NCI-H2196 treated with DMSO at 0.1 percent for 48 hours (cell line): Measurements from ENCODE around the gene FBXO33.

Experiments
- DNase-seq: peaks from one replicate; lab custom pipeline; 2025; ENCODE audit not compliant: unreplicated experiment; lab: John Stamatoyannopoulos, UW

FBXO33 gene, protein sequence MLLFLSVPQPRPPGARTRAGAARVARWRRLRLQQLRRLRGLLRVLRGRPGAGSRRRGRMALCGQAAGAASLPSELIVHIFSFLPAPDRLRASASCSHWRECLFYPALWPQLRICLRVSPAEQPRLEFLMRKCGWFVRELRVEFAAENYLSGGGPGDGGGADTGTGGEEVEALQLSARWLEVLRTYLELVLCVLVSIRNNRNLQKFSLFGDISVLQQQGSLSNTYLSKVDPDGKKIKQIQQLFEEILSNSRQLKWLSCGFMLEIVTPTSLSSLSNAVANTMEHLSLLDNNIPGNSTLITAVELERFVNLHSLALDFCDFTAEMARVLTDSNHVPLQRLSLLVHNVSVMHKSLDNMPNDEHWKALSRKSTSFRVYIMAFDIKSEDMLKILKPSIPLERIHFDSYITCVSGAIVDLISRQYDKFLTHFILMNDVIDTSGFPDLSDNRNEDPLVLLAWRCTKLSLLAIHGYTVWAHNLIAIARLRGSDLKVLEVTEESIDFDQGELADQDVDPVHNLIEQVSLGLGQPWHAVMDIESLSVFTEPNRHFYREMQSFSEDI

DNA sequence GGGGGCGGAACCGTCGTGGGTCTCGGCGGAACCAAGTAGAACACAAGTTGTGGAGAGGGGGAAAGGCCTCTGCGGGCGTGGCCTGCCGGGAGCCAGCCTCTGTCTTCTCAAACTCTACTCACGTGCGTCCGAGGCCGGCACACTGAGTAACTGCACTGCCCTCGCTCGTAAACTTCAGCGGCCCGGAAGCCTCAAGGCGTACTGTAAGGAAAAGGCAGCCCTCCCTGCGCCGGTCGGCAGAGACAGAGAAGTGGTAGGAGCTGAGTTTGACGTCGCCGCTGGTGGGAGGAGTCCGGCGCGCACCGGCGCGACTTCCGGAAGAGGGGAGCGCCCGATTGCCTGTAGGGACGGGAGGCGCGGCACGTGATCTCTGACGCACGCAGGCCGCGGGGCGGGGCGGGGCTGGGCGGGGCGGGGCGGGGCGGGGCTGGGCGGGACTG, at the start of gene FBXO33:
TSS of gene FBXO33 (minus strand) at position 255 of the 440 bp plus-strand sequence. CDS start 271 bp downstream, outside the sequence.
- peak; percentile 92 for DNase-seq

DNA sequence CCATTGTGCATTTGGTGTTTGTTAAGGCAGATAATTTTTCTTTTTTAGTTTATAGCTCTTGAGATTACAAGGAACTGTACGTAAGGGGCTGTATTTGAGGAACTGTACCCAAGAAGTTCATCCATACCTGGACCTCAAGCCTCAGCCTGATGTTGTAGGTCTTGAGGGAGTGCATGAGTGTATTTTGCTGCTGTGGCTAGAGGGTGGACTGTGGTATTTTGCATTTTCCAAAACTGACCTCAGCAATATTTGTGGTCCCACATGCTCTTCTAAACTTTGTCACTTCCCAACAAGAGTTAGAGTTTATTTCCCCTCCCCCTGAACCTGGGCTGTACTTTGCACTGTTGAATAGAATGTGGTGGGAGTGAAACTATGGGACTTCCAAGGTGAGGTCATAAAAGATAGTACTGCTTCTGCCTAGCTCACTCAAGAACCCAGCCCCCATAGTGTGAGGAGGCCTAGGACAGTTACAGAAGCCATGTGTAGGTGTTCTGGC, 42.2 kb upstream of the FBXO33 start:
- no peak for DNase-seq

DNA sequence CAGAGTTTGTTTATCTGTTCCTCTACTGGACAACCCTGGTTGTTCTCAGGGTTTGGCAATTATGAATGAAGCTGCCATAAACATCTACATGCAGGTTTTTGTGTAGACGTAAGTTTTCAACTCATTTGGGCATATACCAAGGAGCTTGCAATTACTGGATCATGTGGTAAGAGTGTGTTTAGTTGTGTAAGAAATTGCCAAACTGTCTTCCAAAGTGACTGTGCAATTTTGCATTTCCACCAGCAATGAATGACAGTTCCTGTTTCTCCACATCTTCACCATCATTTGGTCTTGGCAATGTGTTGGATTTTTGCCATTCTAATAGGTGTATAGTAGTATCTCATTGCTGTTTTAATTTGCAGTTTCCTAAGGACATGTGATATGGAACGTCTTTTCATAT, 39.8 kb upstream of the FBXO33 start:
- DNase-seq = no peak

DNA sequence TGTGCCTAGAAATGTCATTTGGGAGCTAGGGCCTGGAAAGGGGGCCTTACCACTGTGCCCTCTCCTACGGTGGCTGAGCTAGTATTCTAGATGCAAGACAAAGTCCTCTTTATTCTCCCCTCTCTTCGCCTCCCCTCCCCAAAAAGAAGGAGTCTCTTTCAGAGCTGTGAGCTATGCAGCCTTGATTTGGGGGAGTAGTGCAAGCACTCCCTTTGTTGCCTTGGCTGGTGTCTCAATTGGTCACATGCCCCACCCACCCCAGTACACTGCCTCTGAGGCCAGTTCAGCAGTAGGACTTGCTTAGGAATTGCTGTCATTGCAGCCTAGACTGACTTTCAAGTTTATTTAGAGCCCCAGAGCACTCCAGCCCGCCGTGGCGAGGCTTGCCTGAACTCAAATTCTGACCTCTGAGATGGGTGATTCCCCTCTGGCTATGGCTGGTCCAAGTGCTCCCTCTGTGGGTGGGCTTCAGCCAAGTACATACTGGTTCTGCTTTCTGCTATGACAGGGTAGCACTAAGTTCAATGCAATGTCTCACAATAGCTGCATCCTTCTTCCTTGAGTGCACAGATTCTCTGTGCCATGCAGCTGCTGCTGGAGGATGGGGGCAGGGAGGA, 37.0 kb upstream of the FBXO33 start:
- DNase-seq = no peak

DNA sequence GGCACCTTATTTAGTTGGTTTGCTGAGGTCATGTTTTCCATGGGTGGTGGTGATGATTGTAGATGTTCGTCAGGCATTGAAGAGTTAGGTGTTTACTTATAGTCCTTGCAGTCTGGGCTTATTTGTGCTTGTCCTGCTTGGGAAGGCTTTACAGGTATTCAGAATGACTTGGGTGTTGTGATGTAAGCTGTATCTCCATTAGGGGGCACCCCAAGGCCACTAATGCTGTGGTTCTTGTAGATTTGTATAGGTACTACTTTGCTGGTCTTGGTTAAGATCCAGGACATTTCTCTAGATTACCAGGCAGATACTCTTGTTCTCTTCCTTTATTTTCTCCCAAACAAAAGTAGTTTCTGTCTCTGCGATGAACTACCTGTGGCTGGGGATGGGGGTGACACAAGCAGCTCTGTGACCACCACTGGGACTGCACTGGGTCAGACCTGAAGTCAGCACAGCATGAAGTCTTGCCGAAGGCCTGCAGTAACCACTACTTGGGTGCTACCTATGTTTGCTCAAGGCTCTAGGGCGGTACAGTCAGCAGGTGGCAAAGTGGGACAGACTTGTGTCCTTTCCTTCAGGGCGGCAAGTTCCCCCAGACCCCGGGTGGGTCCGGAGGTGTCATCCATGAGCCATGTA, 35.8 kb upstream of the FBXO33 start:
- DNase-seq = no peak

DNA sequence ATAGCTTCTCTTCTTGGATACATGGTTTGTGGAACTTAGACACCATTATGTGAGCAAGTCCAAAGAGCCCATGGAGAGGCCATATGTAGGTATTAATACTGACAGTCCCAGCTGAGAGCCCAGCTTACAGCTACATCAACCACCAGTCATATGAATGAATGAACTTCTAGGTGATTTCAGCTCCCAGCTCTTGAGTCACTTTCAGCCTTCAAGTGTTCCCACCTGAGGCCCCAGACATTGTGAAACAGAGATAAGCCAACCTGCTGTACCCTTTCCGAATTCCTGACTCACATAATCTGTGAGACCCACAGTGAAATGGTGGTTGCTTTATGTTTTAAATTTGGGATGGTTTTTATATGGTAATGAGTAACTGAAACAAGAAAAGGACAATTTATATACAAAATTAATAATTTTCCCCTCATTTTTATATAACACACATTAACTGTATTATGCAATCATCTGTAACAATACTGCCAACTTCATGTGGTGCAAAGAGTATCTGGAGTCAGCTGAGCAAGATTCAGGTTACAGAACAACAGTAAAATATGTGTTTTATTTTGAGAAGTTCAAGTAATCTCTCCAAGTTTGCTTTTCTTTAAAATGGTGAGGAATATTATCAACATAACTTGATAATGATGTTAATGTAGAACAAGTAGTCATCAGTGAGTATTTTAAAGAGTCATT, 27.7 kb upstream of the FBXO33 start:
- DNase-seq = no peak

DNA sequence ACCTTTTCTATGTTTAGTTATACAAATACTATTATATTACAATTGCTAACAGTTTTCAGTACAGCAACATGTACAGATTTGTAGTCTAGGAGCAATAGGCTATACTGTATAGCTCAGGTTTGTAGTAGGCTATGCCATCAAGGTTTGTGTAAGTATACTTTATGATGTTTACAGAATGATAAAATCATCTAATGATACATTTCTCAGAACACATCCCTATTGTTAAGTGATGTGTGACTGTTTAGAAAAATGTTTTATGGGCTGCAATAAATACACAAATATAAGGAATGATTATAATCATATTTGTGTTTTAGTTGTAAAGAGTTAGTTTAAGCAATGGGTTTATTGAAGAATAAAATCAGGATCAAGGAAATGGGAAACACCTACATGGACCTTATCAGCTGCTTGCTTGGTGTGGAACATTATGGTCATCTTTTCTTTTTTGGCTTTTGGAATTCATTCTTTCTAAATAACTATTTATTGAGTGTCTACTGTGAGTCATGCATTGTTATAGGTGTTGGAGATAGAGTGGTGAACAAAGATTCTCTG, 24.5 kb upstream of the FBXO33 start:
- no peak for DNase-seq

DNA sequence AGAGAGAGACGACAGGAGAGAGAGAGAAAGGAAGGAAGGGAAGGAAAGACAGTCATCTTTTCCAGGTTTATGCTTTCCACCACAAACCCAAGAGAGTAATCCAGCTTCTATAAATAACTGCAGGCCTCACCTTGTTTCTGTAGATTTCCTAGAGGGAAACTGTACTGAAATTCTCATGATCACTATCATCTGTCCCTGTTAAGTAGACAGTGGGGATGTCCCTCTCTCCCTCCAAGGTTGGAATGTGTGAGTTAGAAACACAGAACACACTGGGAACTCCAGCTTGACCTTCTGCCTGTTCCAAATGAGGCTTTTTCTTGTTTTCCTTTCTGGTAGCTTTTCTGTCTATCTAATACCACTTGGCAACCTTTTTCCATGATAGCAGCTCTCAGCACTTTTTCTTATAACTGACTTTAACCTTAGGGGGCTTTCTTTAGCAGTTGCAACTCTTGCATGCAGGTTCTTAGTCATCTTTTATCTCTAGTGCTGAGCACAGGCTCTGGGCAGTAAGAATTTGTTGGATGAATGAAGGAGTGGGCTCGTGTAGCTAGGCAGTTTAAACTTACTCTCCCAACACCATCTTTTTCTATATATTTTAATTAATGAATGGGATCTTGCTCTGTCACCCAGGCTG, 22.8 kb upstream of the FBXO33 start:
- no peak for DNase-seq

DNA sequence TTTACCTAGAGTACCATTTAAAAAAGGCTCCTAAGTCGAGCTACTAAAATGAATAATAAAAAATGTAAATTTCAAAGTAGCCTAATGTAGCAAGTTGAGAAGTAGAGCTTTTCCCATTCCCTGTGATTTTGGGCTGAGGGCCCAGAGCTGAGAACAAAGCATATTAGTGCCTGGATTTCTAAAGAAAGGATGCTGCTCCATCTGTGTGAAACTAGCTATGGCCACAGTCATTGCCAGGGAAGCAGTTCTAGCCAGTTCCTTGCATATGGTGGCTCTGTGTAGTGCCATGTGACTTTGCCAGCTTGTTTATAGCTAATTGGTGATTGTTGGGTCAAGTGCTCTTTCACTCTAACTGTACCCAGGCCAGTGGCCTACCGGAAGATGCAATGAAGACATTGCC, 20.4 kb upstream of the FBXO33 start:
- no peak for DNase-seq

DNA sequence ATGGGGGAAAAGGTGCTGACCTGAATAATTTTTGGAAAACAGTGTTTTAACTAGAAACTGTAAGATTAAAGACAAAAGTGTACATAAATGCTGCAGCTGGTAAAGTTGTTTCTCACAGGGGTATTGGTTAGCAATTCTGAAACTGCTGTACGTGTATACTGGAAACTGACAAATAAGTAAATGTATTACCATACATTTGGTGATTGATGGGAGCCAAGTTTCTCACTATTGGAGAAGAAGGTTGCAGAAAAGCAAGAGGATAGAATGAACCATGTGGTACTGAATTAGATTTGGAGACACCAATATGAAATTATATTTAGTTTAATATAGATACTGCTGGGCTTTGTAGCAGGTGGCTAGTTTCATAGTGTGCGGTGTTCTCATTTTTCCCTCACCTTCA, 19.6 kb upstream of the FBXO33 start:
- DNase-seq = no peak

DNA sequence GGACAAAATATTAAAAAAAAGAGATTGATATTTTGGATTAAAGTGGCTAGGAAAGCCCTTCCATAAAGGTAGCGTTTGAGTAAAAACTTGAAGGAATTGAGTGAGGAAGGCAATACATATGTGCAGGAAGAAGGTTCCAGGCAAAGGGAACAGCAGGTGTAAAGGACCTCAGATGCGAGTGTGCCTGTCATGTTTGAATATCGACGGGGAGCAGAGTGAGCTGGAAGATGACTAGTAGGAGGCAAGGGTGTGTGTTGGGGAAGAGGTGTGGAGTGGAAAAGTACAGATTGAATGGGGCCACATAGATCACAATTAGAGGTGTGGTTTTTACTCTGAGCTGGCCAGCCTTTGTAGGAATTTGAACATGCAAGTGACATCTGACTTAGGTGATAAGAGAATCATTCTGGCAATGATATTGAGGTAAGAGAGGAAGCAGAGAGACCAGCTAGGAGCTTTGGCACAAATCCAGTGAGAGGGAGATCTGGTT, 15.0 kb upstream of the FBXO33 start:
- DNase-seq = no peak

DNA sequence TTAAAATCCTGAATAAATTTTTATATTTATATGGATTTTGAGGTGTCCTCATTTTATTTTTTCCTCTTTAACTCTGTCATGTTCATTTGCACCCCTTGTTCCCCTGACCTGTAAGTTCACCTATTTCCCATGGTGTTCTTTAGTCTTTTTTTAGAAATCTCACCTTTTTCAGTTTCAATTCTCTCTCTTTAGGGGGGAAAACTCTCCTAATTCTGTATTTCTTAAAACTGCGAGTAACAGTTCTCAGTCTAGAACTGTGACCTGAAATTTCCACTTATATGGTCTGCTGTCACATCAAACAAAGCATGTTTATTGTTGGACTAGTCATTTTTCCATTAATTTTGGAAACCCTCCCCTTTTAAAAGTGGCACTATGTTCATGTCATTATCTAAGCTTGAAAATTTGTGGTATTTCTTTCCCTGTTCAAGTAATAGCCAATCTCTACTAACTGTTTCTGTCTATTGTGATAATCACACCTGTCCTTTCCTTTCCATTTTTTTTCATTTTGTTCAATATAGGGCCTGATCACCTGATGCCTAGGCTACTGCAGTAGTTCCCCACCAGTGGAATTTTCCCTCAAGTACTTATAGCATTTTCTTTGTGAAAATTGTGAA, 14.0 kb upstream of the FBXO33 start:
- DNase-seq = no peak

DNA sequence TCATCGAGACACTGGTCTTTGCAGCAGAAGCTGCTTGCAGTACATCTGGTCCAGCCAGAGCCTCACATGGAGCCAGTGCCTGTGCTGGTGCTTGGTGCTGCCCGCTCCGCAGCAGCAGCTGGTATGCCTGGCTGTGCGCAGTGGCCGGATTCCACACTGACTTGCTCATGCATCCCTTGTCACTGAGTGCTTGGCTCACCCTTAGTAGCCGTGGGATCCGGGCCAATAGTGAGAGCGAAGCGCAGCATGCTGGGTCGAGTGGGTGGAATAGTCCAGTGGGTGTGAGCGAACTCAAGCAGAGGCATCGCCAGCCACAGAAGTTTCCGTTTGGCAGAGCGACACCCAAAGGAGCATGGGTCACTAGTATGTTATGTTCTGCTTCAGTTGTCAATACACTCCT, 10.1 kb upstream of the FBXO33 start:
- DNase-seq = no peak

DNA sequence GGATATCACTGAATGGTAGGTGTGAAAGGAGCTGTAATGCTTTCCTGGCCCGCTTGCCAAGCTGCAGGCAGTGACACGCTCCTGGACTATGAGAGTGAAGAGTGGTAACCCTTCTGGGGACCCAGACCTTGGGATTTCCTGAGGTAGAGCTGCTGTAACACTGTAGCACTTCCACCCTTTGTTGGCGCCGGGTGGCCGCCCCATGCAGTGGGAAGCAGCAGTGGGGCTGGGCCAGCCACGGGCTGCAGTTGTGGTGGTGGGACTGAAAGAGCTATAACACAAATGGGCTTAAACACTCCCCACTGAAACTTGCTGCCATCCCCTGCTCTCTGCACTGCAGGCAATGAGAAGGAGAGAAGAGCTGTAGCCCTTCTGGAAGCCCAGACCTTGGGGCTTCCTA, 9.6 kb upstream of the FBXO33 start:
- DNase-seq = no peak

DNA sequence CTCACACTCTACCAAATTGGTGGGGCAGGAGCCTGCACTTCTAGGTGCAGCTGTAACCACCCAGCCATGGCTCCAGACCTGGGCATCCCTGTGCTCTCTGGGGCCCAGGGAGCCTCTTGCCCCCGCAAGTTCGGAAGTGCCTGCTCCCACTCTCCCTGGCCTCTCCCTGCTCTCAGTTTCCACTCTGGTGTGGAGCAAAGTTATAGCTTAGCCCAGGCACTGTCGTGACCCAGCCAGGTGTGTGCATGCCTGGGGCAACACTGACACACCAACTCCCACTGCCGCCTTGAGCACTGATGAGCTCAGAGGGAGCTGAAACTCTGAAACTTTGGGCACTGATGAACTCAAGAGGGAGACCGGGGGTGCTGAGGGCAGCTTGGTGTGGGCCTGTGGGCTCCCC, 8.7 kb upstream of the FBXO33 start:
- no peak for DNase-seq

DNA sequence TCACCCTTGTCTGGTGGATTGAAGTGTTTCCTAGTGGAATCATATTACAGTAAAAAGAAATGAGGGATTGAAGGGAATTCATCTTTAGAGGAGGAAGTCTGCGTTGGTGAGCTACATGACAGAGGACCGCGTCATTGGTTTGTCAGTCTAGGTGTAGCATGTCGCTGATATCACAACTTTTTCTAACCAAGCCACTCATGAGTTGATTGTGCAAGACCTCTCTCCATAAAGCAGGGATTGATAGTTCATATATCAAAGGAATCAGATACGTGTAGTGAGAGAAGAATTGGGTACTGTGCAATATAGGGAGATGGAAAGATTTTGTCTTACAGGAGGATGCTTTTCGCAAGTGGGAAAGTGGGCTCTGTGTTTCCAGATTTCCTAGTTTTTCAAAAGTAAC, 3.0 kb upstream of the FBXO33 start:
- no peak for DNase-seq

DNA sequence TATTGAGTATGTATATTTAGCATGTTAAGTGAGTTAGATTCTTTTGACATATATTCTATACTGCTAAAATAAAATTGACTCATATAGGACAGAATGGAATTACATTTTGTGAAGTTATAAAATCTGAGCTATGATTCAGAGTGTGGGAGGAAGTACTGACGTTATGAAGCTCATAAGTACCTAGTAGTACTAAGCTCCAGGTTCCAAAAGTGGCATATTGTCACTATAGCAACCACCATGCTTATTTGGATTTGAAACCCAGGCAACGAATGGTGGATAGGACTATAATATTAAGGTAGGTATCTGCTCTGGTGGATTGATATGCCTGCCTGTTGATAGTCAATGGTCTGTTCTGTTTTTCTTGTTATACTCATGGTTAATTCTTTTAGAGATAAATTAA, 2.2 kb upstream of the FBXO33 start:
- DNase-seq = no peak

DNA sequence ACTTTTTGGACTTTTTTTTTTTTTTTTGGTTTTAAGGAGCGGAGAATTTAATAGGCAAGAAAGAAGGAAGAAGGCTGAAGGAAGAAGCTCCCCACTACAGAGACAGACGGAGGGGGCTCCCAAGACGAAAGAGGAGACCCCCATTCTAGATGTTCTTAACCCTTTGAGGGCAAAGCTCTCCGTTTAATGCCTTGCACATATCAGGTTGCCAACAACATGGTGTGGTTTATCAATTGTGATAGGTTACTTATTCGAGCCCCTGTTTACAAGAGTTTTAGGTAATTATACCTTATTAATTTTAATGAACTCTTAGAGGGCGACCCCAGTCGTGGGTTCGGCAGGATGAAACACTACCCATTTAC, 1.2 kb upstream of the FBXO33 start:
- no peak for DNase-seq

DNA sequence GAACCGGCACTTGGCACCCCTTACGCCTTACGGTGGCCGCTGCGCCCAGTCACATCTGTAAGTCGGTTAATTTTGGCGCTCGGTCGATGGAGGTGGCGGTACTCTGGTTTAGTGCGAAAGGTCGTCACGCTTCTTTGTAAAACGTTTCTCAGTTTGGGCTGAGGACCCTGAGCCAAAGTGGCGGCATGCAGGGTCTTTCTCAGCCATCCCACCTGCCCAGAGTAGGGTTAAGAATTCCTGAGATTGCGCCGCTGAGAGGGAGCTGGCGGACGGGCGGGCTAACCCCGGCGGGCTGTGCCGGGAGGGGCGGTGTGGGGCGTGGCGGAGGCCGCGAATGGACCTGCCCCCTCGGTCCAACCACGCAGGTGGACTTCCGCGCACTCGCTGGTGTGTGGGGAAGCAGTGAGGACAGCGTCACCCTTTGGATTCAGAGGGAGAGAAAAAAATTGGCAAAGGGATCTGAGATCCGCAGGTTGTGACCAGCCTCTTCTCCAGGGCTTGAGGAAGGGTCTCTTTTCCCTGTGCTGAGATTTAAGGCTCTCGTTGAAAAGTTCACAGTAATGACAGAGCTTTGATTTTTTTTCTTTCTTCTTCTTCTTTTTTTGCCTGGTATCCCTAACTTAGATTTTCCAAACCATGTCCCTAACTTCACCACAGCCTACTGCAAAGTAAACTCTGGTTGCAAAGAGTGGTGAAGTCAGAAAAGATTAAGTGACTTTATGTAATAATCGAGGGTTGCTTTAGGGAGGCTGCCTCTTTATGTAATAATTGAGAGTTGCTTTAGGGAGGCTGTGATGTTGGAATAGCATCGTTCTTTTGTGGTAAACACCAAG, 602 bp upstream of the FBXO33 start:
- DNase-seq = peak; percentile 90
